ENCODE measurements around the gene LIPA.

The LIPA gene

DNA sequence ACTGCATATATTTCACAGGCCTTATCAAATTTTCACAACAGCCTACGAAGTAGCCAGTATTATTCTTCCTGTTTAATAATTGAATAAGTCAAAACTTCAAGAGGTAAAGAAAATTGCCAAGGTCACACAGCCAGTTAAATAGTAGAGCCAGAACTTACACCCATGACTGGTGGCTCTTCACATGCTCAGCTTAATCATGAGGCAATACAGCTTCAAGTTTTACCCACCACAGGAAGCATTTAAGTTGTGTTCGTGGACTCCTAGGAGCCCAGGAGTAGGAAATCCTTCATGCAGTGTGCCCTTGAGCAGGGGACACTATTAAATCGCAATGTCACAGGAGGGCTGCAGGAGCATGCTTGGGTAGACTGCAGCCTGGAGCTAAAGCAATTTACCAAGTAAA, 11.1 kb downstream of the LIPA start:
- no peak for DNase-seq

- no peak for DNase-seq
These were observed 12.5 kb downstream of the LIPA start for GRCh38 chr10:89238956-89239644.

DNA sequence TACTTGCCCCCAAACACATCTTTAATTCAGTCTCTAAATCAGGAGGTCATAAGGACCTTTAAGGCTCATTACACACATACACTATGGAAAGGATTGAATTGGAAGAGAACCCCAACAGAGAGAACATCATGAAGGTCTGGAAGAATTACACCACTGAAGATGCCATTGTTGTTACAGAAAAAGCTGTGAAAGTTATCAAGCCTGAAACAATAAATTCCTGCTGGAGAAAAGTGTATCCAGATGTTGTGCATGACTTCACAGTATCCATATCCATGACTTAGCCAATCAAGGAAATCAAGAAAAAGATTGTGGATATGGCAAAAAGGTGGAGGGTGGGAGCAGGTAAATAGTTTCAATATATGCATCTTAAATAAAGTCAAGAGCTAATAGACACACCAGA, 13.7 kb downstream of the LIPA start:
- DNase-seq: no peak

DNA sequence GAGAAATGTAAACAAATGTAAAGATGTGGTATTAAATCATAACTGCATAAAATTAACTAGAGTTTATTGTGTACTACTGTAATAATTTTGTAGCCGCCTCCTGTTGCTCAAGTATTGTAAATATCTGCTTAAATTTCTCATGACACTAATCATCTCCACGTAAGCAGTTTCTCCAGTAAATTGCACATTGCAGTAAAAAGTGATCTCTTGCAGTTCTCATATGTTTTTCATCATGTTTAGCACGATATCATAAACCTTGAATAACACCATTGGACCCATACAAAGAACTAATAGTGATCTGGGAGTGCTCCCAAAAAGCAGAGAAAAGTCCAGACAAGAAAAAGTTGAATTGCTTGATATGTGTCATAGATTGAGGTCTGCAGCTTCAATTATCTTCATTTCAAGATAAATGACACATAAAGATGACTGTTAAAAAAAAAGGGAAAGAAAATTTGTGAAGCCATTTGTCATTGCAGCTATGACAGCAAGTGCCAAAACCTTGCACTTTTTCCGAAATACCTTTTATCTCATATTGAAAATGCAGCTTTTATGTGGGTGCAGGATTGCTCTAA, 15.3 kb downstream of the LIPA start:
- DNase-seq: peak; percentile 77

DNA sequence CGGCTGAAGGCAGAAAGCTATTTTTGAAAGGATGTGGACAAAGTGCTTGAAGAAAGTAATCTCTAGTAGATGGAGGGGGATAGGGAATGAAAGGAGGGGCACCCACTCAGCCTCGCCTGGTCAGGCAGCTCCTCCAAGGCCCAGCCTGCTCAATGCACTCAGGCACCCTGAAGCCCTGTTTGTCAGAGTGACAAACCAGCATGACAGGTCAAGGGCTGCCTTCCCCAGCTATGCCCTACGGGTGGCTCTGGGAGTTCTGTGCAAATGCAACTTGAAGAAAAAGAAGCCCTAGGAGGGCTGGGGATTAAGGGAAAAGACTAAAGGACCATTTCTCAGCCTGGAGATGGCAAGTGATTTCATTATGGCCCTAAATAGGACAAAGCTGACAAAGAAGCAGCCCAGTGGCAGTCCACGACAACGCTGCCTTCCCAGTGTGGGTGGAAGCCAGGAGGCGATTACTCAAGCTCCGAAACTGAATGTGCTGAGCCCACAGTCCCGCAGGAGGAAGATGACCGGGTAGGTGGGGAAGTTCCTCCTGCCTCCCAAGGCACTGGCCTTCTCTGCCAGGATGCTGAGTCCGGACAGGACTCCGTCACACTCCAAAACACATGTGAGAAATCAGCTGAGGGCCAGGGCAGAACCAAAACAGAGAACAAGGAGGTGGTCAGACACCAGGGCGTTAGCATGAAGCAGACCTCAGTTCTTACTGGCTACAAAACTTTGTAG, 16.3 kb downstream of the LIPA start:
- no peak for DNase-seq

DNA sequence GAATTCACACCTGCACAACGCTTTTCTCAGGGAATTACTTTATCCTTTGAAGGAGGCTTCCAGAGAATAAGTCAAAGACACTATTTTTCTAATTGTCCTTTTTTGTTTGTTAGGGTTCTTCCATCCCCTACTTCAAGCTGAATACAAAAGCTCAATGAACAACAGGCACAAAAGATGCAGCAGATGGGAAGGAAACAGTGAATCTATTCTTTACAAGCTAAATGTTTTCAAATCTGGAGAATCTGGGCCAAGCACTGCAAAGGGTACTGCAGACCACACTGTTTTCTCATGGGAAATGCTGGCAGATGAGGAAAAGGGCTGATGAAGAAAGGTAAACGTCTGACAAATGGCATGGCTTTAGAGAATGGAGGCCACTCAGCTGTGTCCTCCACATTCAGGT, 18.5 kb downstream of the LIPA start:
- no peak for DNase-seq

- DNase-seq: no peak
These were observed 22.6 kb downstream of the LIPA start for GRCh38 chr10:89228962-89229361.

DNA sequence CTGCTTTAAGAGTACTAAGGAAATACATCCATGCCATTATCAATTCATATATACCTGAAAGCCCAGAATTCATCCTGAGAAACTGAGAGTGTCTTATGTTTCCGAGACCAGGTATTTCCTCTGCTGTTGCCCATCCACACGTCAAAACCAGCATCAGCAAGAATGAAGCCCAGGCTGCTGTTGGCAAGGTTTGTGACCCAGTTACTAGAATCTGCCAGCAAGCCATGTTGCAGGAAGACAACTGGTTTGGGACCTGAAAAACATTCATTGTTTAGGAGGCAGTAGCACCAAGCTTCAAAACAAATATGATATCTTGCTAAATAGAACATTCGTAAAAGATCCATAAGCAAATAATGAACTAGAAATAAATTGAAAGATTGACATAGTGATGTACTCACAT, 23.4 kb downstream of the LIPA start:
- no peak for DNase-seq

GRCh38 chr10:89226891-89227290, 24.7 kb downstream of the LIPA start:
- DNase-seq: no peak

- no peak for DNase-seq
These were observed 26.7 kb downstream of the LIPA start for GRCh38 chr10:89224739-89225443.

- DNase-seq: no peak
These were observed 29.7 kb downstream of the LIPA start for GRCh38 chr10:89221919-89222318.

DNA sequence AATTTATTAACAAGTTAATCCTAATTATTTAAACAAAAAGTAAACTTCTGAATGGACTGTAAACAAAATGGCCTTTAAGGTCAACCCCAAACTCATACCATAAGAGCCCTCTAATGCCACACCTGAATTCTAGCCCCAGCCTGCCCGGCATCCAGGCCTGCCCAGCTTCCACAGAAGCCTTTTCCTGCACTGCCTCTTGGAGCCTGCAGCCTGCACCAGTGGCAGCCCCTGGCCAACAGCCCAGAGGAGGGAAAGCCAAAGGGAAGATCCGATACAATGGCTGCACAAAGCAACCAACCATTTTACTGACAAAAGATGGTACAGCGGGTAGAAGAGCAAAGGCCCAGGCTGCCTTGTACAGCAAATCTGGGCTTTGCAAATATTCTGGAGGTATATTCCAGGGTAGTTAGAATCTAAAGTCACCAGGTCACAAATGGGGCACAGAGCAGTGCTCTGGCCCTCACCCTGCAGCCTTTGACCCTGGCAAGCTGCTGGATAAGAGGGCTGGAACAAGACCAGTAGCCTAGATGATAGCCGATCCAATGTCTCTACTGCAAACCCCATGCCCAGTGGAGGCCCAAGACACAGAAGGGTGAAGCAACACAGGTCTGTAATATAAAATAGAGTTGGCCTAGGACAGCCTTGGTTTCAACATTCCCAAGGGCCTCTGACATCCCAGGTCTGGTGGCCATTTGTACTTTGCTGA, 31.9 kb downstream of the LIPA start:
- no peak for DNase-seq

- peak; percentile 67 for DNase-seq
These were observed 34.3 kb downstream of the LIPA start for GRCh38 chr10:89217057-89217990.

- DNase-seq: no peak
These were observed 35.5 kb downstream of the LIPA start for GRCh38 chr10:89216056-89216455.

GRCh38 chr10:89215511-89215910, 36.1 kb downstream of the LIPA start:
- no peak for DNase-seq

DNA sequence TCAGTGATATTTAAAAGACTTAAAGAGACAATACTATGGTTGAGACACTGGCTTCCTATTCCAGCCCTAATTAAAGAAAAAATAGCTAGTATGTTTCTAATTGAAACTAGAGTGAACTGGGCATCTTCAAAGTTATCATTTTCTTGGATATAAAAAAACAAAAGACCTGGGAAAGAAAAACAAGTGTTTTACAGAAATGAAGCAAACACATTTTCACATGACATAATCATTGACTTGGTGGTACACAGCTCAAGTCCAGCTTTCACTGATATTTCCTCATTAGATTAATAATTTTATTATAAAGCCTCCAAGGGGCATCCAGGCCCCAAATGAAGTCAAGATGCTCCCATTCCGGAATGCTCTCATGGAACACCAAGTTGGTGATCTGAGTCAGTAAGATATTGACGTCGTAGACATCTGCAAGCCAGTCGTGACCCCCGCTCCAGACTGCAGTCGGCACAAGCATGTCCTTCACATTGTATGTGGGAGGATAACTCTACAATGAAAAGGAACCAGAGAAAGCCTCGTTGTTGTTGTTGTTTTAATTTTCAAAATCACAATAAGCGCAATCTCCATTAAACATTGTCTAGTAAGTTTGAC, 36.9 kb downstream of the LIPA start:
- no peak for DNase-seq

DNA sequence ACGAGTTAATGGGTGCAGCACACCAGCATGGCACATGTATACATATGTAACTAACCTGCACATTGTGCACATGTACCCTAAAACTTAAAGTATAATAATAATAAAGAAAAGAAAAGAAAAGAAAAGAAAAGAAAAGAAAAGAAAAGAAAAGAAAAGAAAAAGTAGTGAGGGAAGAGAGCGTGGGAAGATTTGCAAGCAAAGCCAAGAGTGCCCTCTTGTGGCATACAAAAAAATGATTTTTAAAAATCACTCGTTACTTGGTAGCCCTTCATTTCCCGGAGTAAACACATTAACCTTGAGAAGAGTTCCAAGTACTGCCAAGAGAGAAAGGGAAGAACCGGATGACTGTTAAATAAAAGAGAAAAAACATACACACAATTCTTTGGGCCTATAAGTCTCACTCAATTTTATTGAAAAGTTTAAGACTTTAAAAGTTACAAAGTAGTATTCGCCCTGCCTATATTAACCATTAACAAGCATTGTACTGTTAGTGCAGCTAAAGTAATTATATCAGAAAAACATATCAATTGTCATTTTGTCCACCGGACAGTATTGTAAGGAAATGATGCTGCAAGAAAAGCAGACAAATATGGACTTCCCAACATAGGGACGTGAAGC, 38.3 kb downstream of the LIPA start:
- peak; percentile 55 for DNase-seq

DNA sequence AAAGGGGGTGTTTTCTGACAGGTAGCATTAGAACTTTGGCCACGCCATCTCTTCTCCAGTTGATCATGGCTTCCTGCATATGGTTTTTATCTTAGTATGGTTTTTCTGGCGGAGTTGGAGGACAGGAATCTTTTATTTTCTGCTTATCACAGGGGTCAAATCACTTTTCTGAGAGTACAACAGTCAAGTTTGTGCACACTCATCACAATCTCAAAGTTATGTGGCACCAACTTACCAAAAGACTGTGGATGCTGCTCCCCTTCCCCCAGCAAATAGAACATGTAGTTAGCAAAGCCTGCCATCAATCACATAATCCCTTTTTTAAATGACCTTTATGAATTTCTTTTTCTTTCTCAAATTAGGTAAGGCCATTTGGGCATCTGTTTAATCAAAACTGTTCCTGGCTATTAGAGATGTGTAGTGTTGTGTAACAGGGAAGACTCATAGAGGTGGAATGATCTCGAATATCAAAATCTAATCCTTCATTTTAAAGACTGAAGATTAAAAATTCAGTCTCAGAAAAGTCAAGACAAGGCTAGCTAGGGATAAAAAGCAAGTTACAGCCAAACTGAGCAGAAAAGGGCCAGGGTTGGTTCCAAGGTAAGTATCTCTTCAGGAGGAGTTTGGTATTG, 40.7 kb downstream of the LIPA start:
- DNase-seq: no peak

GRCh38 chr10:89209718-89210117, 41.9 kb downstream of the LIPA start:
- DNase-seq: no peak
